ENCODE data around the gene CILP2.

The CILP2 gene

DNA sequence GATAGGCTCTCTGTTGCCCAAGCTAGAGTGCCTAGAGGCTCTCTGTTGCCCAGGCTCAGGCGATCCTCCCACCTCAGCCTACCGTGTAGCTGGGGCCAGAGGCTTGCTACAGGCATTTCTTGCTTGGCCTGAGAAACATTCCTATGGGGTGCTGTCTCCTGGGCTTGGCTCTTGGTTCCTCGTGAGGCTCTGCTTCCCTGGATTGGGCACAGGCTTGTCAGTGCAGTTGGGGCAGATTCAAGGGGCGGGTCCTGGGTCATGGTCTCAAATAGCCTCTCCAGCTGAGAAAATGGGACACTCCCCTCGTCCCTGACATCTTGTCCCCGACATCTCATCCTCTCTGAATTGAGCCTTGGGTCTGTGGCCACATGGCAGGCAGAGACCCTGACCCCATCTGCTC lies 27.6 kb upstream of the CILP2 start:
- Histone ChIP-seq H3K27ac (no peak overlapping the region), H3K9me3 (ENCODE audit: severe bottlenecking) (peaks cover 4% of the 10 kb centered on the region), H3K4me3 (ENCODE audit: low read depth, low read length) (no peak overlapping the region), H3K27me3 (ENCODE audit: insufficient read depth, low read depth, severe bottlenecking) (no peaks in the 10 kb centered on the region), H3K36me3 (no peaks in the 10 kb centered on the region; the same call in none of the 2 replicates)
- TF ChIP-seq, protein P1, sequence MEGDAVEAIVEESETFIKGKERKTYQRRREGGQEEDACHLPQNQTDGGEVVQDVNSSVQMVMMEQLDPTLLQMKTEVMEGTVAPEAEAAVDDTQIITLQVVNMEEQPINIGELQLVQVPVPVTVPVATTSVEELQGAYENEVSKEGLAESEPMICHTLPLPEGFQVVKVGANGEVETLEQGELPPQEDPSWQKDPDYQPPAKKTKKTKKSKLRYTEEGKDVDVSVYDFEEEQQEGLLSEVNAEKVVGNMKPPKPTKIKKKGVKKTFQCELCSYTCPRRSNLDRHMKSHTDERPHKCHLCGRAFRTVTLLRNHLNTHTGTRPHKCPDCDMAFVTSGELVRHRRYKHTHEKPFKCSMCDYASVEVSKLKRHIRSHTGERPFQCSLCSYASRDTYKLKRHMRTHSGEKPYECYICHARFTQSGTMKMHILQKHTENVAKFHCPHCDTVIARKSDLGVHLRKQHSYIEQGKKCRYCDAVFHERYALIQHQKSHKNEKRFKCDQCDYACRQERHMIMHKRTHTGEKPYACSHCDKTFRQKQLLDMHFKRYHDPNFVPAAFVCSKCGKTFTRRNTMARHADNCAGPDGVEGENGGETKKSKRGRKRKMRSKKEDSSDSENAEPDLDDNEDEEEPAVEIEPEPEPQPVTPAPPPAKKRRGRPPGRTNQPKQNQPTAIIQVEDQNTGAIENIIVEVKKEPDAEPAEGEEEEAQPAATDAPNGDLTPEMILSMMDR (IDR thresholded peaks at IDR 0.05; ENCODE audit: low read depth, low read length), result no peak
- peak; percentile 53 for DNase-seq

DNA sequence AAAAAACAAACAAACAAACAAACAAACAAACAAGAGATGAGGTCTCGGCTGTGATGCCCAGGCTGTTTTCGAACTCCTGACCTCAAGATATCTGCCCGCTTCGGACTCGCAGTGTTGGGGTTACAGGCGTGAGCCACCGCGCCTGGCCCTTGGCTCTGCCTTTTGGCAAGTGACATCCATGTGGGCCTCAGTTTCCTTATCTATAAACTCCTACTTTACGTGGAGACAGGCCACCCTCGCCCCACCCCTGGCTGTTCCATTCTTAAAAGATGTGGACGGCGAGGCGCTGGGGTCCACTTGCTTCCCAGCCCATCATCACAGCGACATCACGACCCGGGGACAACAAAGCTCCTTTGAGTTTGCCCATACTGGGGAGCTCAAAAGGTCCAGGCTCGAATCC lies 24.4 kb upstream of the CILP2 start:
- TF ChIP-seq, protein P1 (IDR thresholded peaks at IDR 0.05; ENCODE audit: low read depth, low read length), result no peak
- Histone ChIP-seq H3K36me3 (peaks cover 8% of the 10 kb centered on the region; the same call in 1 of the 2 replicates), H3K4me3 (ENCODE audit: low read depth, low read length) (no peak overlapping the region), H3K9me3 (ENCODE audit: severe bottlenecking) (peaks cover 4% of the 10 kb centered on the region), H3K27ac (no peak overlapping the region), H3K27me3 (ENCODE audit: insufficient read depth, low read depth, severe bottlenecking) (no peaks in the 10 kb centered on the region)
- DNase-seq, result no peak

DNA sequence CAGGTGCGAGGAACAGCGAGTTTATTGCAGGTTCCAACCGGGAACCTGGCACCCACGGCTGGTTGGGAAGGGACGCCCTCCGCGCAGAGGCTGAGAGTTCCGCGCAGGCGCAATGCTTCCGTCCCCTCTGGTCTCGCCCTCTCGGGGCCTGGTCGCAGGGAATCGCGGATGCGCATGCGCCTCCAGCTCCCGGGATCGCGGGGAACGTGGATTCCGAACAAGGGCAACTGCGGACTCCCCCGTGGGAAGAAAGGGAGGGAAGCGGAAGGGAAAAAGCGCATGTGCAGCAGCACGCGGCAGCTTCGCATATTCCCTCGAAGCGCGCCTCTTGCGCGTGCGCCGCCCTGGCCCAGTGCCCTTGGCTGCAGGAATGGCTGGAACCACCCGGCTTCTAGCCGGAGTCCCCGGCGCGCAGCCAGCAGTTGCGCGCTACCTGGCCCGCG lies 23.8 kb upstream of the CILP2 start:
- Histone ChIP-seq H3K27me3 (ENCODE audit: insufficient read depth, low read depth, severe bottlenecking) (no peaks in the 10 kb centered on the region), H3K9me3 (ENCODE audit: severe bottlenecking) (peaks cover 4% of the 10 kb centered on the region), H3K36me3 (peaks cover 11% of the 10 kb centered on the region), H3K4me3 (ENCODE audit: low read depth, low read length) (no peak overlapping the region), H3K27ac (no peak overlapping the region)
- DNase-seq, result no peak
- TF ChIP-seq, protein P1 (IDR thresholded peaks at IDR 0.05; ENCODE audit: low read depth, low read length), result no peak

DNA sequence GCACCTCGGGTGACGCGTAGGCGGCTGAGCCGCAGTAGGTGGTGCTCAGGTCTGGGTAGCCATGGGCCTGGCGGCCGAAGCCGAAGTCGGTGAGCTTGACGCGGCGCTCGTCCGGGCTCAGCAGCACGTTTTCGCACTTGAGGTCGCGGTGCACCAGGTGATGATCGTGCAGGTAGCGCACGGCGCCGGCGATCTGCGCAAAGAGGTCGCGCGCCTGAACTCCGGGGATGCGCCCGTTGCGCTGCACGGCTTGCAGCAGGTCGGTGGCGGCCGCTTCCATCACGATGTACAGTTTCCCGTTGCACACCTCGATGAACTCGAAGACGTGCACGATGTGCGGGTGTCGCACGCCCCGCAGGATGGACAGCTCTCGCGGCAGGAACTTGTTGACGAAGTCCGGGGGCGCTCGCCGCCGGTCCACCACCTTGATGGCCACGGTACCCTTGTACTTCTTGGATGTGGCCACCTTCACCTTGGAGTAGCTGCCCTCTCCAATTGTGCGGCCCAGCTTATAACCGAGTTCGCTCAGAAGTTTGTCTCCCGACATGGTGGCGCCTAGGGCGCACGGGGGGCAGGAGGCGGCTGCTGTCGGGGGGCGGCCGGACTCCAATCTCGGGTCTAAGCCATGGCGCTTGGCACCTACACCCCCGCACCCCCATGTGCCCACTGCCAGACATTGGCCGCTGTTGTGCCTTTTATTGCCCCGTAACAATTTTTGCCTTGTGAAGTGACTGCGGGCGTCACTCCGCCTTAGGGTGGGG lies 23.0 kb upstream of the CILP2 start, which contains the start of gene TSSK6:
TSSK6 (minus strand) TSS at position 668 of the 761 bp plus-strand sequence; CDS start at position 547, 121 bp downstream.
- H3K9me3 ChIP-seq (ENCODE audit: severe bottlenecking), result peaks cover 4% of the 10 kb centered on the region
- peaks cover 17% of the 10 kb centered on the region for H3K36me3 ChIP-seq
- H3K27me3 ChIP-seq (ENCODE audit: insufficient read depth, low read depth, severe bottlenecking), result no peaks in the 10 kb centered on the region
- TF ChIP-seq, protein P1 (IDR thresholded peaks at IDR 0.05; ENCODE audit: low read depth, low read length), result no peak
- H3K27ac ChIP-seq, result peak within 1 kb of the TSS; percentile 77
- peak within 1 kb of the TSS; percentile 72 for H3K4me3 ChIP-seq (ENCODE audit: low read depth, low read length)
- no peak for DNase-seq

DNA sequence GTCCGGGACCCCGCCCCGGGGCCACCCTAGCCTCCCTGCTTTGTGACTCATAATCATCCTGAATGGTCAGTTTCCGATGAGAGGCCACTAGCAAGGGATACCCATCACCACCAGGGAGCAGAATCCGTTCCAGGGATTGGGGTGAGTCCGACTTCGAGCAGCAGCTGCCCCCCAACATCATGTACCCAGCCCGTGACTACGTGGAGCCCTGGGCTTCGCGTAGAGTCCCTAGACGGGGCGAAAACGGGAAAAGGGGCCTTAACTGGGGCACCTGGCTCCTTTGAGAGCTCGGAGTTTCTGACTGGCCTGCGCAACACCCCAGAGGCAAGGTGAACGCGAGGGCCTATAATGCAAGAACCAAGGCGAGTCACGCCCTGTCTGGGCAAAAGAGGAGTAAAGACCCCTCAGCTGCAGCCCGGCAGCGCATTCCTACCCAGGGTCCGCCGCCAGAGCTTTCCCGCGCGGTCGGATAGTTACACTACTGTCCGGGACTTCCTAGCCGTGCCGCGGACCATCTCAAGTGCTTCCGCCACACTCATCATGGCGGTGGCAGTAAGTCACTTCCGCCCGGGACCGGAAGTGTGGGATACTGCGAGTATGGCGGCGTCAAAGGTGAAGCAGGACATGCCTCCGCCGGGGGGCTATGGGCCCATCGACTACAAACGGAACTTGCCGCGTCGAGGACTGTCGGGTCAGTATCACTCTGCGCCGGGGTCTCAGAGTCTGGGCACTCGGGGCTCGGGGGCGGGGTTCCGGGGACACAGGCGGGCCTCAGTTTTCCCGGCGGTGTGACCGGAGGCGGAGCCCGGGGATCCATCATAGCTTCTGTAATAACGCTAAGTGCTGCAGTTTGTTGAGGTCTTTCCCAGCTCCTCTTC lies 22.2 kb upstream of the CILP2 start, which contains the start of gene NDUFA13:
NDUFA13 (plus strand) TSS at position 584 of the 878 bp plus-strand sequence; CDS start at position 598, 14 bp downstream.
- TF ChIP-seq, protein P1 (IDR thresholded peaks at IDR 0.05; ENCODE audit: low read depth, low read length), result peak; percentile 25; the same call in 1 of the 2 replicates
- peak within 1 kb of the TSS; percentile 77 for H3K27ac ChIP-seq
- peaks cover 4% of the 10 kb centered on the region for H3K9me3 ChIP-seq (ENCODE audit: severe bottlenecking)
- DNase-seq, result peak; percentile 92
- no peaks in the 10 kb centered on the region for H3K27me3 ChIP-seq (ENCODE audit: insufficient read depth, low read depth, severe bottlenecking)
- peak within 1 kb of the TSS; percentile 72 for H3K4me3 ChIP-seq (ENCODE audit: low read depth, low read length)
- H3K36me3 ChIP-seq, result peaks cover 25% of the 10 kb centered on the region

Measured in WERI-Rb-1 (cell line).